ENCODE results near the gene DOCK2. TPM values are rescaled to one million over a fixed set of nuclear protein-coding genes. Genes with fewer than 3 reads are reported as not detected.
A peak's percentile ranks its signal among the peaks of the same experiment; 100 is the strongest.

The DOCK2 gene
- polyA plus RNA-seq, 3 donors, result 57.5 to 178 (median 115) TPM

DNA sequence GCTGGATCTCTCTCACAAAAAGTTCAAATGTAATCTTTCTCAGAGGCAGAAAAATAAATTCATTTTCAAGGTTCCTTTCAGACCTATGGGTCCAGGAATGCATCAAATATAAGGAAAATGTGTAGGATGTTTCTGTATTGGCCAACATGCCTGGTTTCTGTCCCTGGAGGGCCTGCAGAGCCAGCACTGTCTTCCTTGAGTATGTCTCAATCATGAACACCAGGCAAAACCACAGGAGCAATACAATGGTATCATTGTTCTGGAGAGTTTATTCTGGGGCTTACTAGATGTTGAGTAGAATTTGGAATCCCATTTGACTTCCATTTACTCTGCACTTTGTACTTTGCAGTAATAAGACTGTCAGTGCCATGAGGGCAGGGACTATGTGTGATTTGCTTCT is 319.7 kb downstream of the DOCK2 start:
- no peak for DNase-seq

GRCh38 chr5:169958278-169958677 is 321.2 kb downstream of the DOCK2 start:
- Mint-ChIP-seq H3K36me3 (peaks cover 26 to 59% of the 10 kb centered on the region in 2 donors), H3K4me1 (peaks cover 10% of the 10 kb centered on the region), H3K27ac (peak overlapping the region in 1 of 7 donors; percentile 68), H3K9me3 (no peaks in the 10 kb centered on the region), H3K27me3 (ENCODE audit: low read depth in 3 of 3) (no peaks in the 10 kb centered on the region), H3K4me3 (no peak overlapping the region)
- Histone ChIP-seq H3K4me2 (replicated peaks; ENCODE audit: extremely low read depth, low read length, poor library complexity, severe bottlenecking) (no peak overlapping the region), H3K27ac (ENCODE audit: low read depth in 1 of 2, low read length in 2 of 2) (no peak overlapping the region), H3K36me3 (replicated peaks in 1 of 2; ENCODE audit: control insufficient read depth in 1 of 2, insufficient read depth in 2 of 2, low read length in 2 of 2) (peaks cover 13 to 71% of the 10 kb centered on the region in 2 donors), H3K9ac (ENCODE audit: insufficient read depth, low read length, poor library complexity, severe bottlenecking) (no peak overlapping the region), H3K4me3 (replicated peaks in 1 of 3; ENCODE audit: low read depth in 2 of 3, low read length in 3 of 3) (no peak overlapping the region), H3K79me2 (ENCODE audit: insufficient read depth, low read length) (peaks cover 9% of the 10 kb centered on the region), H3K27me3 (ENCODE audit: control insufficient read depth in 2 of 2, insufficient read depth in 2 of 2, low read length in 2 of 2) (no peaks in the 10 kb centered on the region), H2AFZ (ENCODE audit: insufficient read depth, low read depth, low read length, poor library complexity, severe bottlenecking) (no peak overlapping the region), H3K4me1 (ENCODE audit: control insufficient read depth in 1 of 2, insufficient read depth in 2 of 2, low read length in 2 of 2) (peaks cover 5 to 7% of the 10 kb centered on the region in 2 donors), H3K9me3 (replicated peaks in 1 of 2; ENCODE audit: control insufficient read depth in 1 of 2, insufficient read depth in 1 of 2, low read length in 2 of 2) (no peaks in the 10 kb centered on the region), H4K20me1 (ENCODE audit: insufficient read depth, low read length) (peaks cover 98% of the 10 kb centered on the region)
- intact Hi-C loops (cut with micrococcal nuclease), result no loop called here
- TF ChIP-seq, protein P1, sequence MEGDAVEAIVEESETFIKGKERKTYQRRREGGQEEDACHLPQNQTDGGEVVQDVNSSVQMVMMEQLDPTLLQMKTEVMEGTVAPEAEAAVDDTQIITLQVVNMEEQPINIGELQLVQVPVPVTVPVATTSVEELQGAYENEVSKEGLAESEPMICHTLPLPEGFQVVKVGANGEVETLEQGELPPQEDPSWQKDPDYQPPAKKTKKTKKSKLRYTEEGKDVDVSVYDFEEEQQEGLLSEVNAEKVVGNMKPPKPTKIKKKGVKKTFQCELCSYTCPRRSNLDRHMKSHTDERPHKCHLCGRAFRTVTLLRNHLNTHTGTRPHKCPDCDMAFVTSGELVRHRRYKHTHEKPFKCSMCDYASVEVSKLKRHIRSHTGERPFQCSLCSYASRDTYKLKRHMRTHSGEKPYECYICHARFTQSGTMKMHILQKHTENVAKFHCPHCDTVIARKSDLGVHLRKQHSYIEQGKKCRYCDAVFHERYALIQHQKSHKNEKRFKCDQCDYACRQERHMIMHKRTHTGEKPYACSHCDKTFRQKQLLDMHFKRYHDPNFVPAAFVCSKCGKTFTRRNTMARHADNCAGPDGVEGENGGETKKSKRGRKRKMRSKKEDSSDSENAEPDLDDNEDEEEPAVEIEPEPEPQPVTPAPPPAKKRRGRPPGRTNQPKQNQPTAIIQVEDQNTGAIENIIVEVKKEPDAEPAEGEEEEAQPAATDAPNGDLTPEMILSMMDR (IDR thresholded peaks at IDR 0.05), result no peak
- 100% methylated on average over 1 of the region's 3 CpGs for WGBS (ENCODE audit: insufficient coverage)
- DNase-seq, result no peak

More for the DNA sequence above, 319.7 kb downstream of the DOCK2 start:
- no peak overlapping the region for H3K27ac Mint-ChIP-seq
- Histone ChIP-seq H3K27me3 (ENCODE audit: control insufficient read depth in 2 of 2, insufficient read depth in 2 of 2, low read length in 2 of 2) (no peaks in the 10 kb centered on the region), H3K9ac (ENCODE audit: insufficient read depth, low read length, poor library complexity, severe bottlenecking) (no peak overlapping the region), H3K79me2 (ENCODE audit: insufficient read depth, low read length) (peaks cover 5% of the 10 kb centered on the region), H3K4me2 (replicated peaks; ENCODE audit: extremely low read depth, low read length, poor library complexity, severe bottlenecking) (no peak overlapping the region), H2AFZ (ENCODE audit: insufficient read depth, low read depth, low read length, poor library complexity, severe bottlenecking) (no peak overlapping the region), H3K27ac (ENCODE audit: low read depth in 1 of 2, low read length in 2 of 2) (no peak overlapping the region), H3K9me3 (replicated peaks in 1 of 2; ENCODE audit: control insufficient read depth in 1 of 2, insufficient read depth in 1 of 2, low read length in 2 of 2) (no peaks in the 10 kb centered on the region), H4K20me1 (ENCODE audit: insufficient read depth, low read length) (peaks cover 99% of the 10 kb centered on the region), H3K4me3 (replicated peaks in 1 of 3; ENCODE audit: low read depth in 2 of 3, low read length in 3 of 3) (no peak overlapping the region), H3K36me3 (replicated peaks in 1 of 2; ENCODE audit: control insufficient read depth in 1 of 2, insufficient read depth in 2 of 2, low read length in 2 of 2) (peaks cover 10 to 61% of the 10 kb centered on the region in 2 donors), H3K4me1 (ENCODE audit: control insufficient read depth in 1 of 2, insufficient read depth in 2 of 2, low read length in 2 of 2) (peaks cover 6 to 8% of the 10 kb centered on the region in 2 donors)
- TF ChIP-seq, protein P1 (IDR thresholded peaks at IDR 0.05), result no peak
- H3K4me3 Mint-ChIP-seq, result no peak overlapping the region
- no peaks in the 10 kb centered on the region for H3K9me3 Mint-ChIP-seq
- intact Hi-C loops (cut with micrococcal nuclease), result no loop called here
- no peaks in the 10 kb centered on the region for H3K27me3 Mint-ChIP-seq (ENCODE audit: low read depth in 3 of 3)
- peaks cover 17% of the 10 kb centered on the region for H3K4me1 Mint-ChIP-seq
- H3K36me3 Mint-ChIP-seq, result peaks cover 22 to 54% of the 10 kb centered on the region in 2 donors

Data from CD14-positive monocyte (primary cell).